KMS-11 (cell line): ENCODE measurements around the gene STX16.

Source experiments
- H2AFZ ChIP-seq: fragments of 200-600 bp; sonication (generic); 2 replicates; pipeline ENCODE4 v1.6.1; 2016; ENCODE audit warnings: antibody characterized with exemption, mixed run types, low read depth
- H3K27ac ChIP-seq: fragments of 200-600 bp; sonication (generic); 2 replicates; pipeline ENCODE4 v1.6.1; 2016; ENCODE audit warnings: mild to moderate bottlenecking, mixed run types
- H3K27me3 ChIP-seq: fragments of 200-600 bp; sonication (generic); 2 replicates; pipeline ENCODE4 v1.6.1; 2017; ENCODE audit warnings: mild to moderate bottlenecking, low read depth, mixed run types, moderate library complexity; ENCODE audit not compliant: insufficient read depth
- H3K36me3 ChIP-seq: fragments of 200-600 bp; sonication (generic); 2 replicates; pipeline ENCODE4 v1.6.1; 2017; ENCODE audit warnings: mild to moderate bottlenecking, mixed run types; ENCODE audit not compliant: insufficient read depth
- H3K4me1 ChIP-seq: fragments of 200-600 bp; sonication (generic); 2 replicates; pipeline ENCODE4 v1.6.1; 2016; ENCODE audit warnings: mild to moderate bottlenecking, low read depth, mixed run types; ENCODE audit not compliant: poor library complexity, severe bottlenecking
- H3K4me2 ChIP-seq: fragments of 200-600 bp; sonication (generic); 2 replicates; pipeline ENCODE4 v1.7.0; 2016; ENCODE audit warnings: mild to moderate bottlenecking, mixed run types
- H3K4me3 ChIP-seq: fragments of 200-600 bp; sonication (generic); IDR thresholded peaks from 2 replicates; pipeline ENCODE4 v1.6.1; 2017; ENCODE audit warnings: low read depth, low read length, mixed read lengths; ENCODE audit not compliant: insufficient read depth
- H3K79me2 ChIP-seq: fragments of 200-600 bp; sonication (generic); 2 replicates; pipeline ENCODE4 v1.6.1; 2016; ENCODE audit warnings: low read depth, mixed run types; ENCODE audit not compliant: insufficient read depth
- H3K9ac ChIP-seq: fragments of 200-600 bp; sonication (generic); 2 replicates; pipeline ENCODE4 v1.6.1; 2016; ENCODE audit warnings: mild to moderate bottlenecking, mixed run types
- H4K20me1 ChIP-seq: fragments of 200-600 bp; sonication (generic); 2 replicates; pipeline ENCODE4 v1.6.1; 2016; ENCODE audit warnings: mild to moderate bottlenecking, mixed run types; ENCODE audit not compliant: insufficient read depth
- CTCF ChIP-seq: fragments of 200-600 bp; sonication (generic); conservative IDR thresholded peaks from 2 replicates; pipeline ENCODE4 v1.6.1; 2017; ENCODE audit warnings: low read depth, mild to moderate bottlenecking, antibody characterized with exemption, low read length, moderate library complexity, mixed read lengths

Gene STX16

GRCh38 chr20:58650776-58651558 lies at the start of gene STX16:
Gene STX16 (plus strand): TSS chr20:58651283. CDS start chr20:58652007, 724 bp downstream.
- Histone ChIP-seq H4K20me1 (no peaks in the 10 kb centered on the region; the same call in 1 of the 2 replicates), H3K36me3 (no peaks in the 10 kb centered on the region), H3K4me1 (peaks cover 26% of the 10 kb centered on the region), H2AFZ (peak within 1 kb of the TSS; percentile 89), H3K27me3 (no peaks in the 10 kb centered on the region), H3K27ac (peak within 1 kb of the TSS; percentile 60), H3K4me2 (peak within 1 kb of the TSS; percentile 81), H3K4me3 (no peak within 1 kb of the TSS), H3K9ac (peak within 1 kb of the TSS; percentile 82), H3K79me2 (peaks cover 51% of the 10 kb centered on the region)
- TF ChIP-seq CTCF, result peak; percentile 75

- no peak overlapping the region for H3K9ac ChIP-seq
- H3K4me3 ChIP-seq, result no peak overlapping the region
- peaks cover 31% of the 10 kb centered on the region for H3K27me3 ChIP-seq
- no peak overlapping the region for H2AFZ ChIP-seq
- H3K4me1 ChIP-seq, result no peaks in the 10 kb centered on the region
- no peaks in the 10 kb centered on the region for H4K20me1 ChIP-seq
- no peak overlapping the region for H3K4me2 ChIP-seq
- H3K36me3 ChIP-seq, result no peaks in the 10 kb centered on the region
- no peaks in the 10 kb centered on the region for H3K79me2 ChIP-seq
- no peak overlapping the region for H3K27ac ChIP-seq
- no peak for TF ChIP-seq CTCF
Measured at GRCh38 chr20:58602124-58602523, 49.0 kb upstream of the STX16 start.

- H3K9ac ChIP-seq, result no peak overlapping the region
- H3K27me3 ChIP-seq, result peaks cover 40% of the 10 kb centered on the region
- H4K20me1 ChIP-seq, result no peaks in the 10 kb centered on the region
- TF ChIP-seq CTCF, result no peak
- H3K4me2 ChIP-seq, result no peak overlapping the region
- H3K4me1 ChIP-seq, result no peaks in the 10 kb centered on the region
- no peak overlapping the region for H3K4me3 ChIP-seq
- H3K79me2 ChIP-seq, result no peaks in the 10 kb centered on the region
- no peak overlapping the region for H3K27ac ChIP-seq
- no peak overlapping the region for H2AFZ ChIP-seq
- no peaks in the 10 kb centered on the region for H3K36me3 ChIP-seq
Measured at GRCh38 chr20:58603721-58604120, 47.4 kb upstream of the STX16 start.

GRCh38 chr20:58604128-58604881 lies 46.8 kb upstream of the STX16 start:
- Histone ChIP-seq H4K20me1 (no peaks in the 10 kb centered on the region), H3K4me2 (no peak overlapping the region), H3K36me3 (no peaks in the 10 kb centered on the region), H2AFZ (no peak overlapping the region), H3K9ac (no peak overlapping the region), H3K4me3 (no peak overlapping the region), H3K4me1 (no peaks in the 10 kb centered on the region), H3K27me3 (peaks cover 46% of the 10 kb centered on the region), H3K27ac (no peak overlapping the region), H3K79me2 (no peaks in the 10 kb centered on the region)
- no peak for TF ChIP-seq CTCF
